C4-2B (cell line): ENCODE measurements around the gene PCAT7.
"Not testable (repeated sequence)": the region's sequence is repeated elsewhere in the genome, so short reads cannot be mapped to it uniquely, and the experiment has no call there.

ENCODE experiments used
- H3K27ac ChIP-seq: fragments of 450-650 bp; 2 replicates; pipeline ENCODE4 v1.5.1; 2017
- ZFX ChIP-seq: fragments of 450-650 bp; IDR thresholded peaks from 2 replicates; pipeline ENCODE4 v1.6.1; 2017
- TF ChIP-seq, protein P1 (sequence below): fragments of 450-650 bp; conservative IDR thresholded peaks from 2 replicates; pipeline ENCODE4 v1.5.1; 2017; ENCODE audit warnings: mild to moderate bottlenecking

The PCAT7 gene

DNA sequence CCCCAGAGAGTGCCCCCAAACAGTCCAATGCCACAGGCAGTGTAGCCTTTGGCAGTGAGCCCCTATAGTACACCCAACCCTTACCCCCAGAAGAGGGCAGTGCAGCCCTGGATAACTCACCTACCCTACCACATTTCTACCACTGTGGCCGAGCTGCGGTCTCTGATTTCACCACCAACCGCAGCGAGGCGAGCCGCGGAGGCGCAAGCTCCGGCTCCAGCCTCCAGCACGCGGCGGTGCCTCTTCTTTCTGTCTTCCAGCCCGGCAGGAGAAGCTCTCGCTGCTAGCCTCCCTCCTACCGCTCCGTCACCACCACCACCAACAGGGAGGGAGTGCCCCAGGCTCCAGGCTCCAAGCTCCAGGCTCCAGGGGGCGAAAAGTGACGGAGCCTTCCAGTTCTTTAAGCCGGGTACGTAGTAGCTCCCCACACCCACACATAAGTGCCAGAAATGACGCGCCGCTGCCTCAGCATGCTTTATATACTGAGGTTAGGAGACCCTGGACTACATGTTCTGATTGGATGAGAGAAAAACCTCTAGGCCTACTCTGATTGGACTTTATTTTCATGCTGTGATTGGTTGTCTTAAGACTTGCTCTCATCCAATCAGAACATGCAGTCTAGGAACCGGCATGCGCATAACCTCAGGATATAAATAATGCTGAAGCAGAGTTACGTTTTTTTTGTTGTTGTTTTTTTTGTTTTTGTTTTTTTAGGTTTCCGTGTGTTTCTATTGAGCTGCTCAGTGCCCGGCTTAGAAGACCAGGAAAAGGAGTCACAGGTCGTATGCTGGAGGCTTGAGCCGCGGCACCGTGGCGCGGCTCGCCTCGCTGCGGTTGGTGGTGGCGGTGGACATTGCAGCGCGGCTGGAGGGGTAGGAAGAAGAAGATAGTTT, at the start of gene PCAT7:
Gene PCAT7 (plus strand): TSS at position 645 of the 893 bp plus-strand sequence.
- TF ChIP-seq ZFX: no peak
- TF ChIP-seq, protein P1, sequence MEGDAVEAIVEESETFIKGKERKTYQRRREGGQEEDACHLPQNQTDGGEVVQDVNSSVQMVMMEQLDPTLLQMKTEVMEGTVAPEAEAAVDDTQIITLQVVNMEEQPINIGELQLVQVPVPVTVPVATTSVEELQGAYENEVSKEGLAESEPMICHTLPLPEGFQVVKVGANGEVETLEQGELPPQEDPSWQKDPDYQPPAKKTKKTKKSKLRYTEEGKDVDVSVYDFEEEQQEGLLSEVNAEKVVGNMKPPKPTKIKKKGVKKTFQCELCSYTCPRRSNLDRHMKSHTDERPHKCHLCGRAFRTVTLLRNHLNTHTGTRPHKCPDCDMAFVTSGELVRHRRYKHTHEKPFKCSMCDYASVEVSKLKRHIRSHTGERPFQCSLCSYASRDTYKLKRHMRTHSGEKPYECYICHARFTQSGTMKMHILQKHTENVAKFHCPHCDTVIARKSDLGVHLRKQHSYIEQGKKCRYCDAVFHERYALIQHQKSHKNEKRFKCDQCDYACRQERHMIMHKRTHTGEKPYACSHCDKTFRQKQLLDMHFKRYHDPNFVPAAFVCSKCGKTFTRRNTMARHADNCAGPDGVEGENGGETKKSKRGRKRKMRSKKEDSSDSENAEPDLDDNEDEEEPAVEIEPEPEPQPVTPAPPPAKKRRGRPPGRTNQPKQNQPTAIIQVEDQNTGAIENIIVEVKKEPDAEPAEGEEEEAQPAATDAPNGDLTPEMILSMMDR: peak; percentile 81

DNA sequence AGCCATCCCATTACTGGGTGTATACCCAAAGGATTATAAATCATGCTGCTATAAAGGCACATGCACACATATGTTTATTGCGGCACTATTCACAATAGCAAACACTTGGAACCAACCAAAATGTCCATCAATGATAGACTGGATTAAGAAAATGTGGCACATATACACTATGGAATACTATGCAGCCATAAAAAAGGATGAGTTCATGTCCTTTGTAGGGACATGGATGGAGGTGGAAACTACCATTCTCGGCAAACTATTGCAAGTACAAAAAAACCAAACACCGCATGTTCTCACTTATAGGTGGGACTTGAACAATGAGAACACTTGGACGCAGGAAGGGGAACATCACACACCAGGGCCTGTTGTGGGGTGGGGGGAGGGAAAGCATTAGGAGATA, 48.5 kb upstream of the PCAT7 start:
- not testable (repeated sequence) for H3K27ac ChIP-seq

More for the DNA sequence above, at the start of gene PCAT7:
- H3K27ac ChIP-seq: peak within 1 kb of the TSS; percentile 87

DNA sequence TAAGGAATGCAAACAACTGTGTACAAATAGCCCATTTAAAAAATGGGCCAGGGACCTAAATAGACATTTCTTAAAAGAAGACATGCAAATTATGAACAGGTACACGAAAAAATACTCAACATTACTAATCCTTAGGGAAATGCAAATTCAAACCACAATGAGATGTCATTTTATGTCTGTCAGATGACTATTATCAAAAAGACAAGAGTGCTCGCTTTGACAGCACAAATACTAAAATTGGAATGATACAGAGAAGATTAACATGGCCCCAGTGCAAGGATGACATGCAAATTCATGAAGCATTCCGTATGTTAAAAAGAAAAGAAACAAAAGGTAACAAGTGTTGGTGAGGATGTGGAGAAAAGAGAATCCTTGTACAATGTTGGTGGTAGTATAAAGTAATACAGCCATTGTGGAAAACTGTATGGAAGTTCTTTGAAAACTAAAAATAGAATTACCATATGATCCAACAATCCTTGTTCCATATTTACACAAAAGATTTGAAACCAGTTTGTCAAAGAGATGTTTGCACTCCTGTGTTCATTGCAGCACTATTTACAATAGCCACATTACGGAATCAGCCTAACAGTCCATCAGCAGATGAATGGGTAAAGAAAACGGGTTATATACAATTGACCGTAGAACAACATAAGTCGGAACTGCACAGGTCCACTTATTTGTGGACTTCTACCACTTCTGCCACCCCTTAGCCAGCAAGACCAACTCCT, 47.2 kb upstream of the PCAT7 start:
- TF ChIP-seq ZFX: no peak
- TF ChIP-seq, protein P1: no peak
- H3K27ac ChIP-seq: no peak overlapping the region

DNA sequence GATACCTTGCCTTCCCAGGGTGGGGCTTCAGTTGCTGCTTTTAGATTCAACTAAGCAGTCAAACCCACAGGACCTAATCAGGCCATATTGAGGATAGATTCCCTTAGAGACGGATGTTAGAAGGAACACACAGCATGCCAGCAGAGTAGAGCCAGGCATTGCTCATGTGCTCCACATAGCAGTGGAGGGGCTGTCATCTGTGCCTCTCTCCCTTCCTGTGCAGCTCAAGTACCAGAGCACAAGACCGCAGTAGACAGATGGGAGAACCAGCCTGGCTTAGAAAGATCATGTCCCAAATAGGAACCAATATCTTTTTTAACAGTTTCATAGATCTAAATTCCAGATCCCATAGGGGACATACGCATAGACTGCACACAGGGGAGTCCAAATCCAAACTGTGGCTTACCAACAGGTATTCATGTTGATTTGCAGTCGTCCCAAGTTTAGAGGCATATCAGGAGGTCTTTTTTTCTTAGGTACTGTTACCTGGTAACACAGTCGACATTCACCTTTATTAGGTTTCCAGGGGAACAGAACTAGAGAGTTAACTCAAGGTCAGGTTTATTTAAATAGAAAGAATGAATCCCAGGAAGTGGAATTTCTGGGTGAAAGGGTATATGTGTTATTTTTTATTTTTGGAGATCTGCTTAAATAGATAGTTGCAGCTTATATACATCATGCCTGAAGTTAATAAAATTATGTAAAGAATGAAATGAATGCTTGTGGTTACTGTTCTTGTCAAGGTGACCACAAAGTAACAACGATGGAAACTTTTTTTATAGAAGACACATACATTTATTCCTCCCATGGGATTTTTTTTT, 43.5 kb upstream of the PCAT7 start:
- H3K27ac ChIP-seq: no peak overlapping the region

DNA sequence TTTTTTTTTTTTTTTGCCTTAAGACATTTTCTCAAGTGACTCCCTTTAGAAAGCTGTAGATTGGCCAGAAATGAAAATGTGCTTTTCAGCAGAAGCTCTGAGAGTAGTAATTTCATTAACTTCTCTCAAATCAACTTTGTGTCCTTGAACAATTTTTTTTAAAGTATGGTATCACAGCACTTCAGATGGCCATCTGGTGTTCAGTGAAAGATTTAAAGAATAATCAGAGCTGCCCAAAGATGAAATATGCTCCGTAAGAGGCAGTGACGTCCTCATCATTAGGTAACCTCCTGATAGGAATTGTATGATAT, 43.0 kb upstream of the PCAT7 start:
- H3K27ac ChIP-seq: no peak overlapping the region
- TF ChIP-seq, protein P1: no peak
- TF ChIP-seq ZFX: no peak

More for the DNA sequence above, 43.5 kb upstream of the PCAT7 start:
- TF ChIP-seq ZFX: no peak
- TF ChIP-seq, protein P1: no peak

DNA sequence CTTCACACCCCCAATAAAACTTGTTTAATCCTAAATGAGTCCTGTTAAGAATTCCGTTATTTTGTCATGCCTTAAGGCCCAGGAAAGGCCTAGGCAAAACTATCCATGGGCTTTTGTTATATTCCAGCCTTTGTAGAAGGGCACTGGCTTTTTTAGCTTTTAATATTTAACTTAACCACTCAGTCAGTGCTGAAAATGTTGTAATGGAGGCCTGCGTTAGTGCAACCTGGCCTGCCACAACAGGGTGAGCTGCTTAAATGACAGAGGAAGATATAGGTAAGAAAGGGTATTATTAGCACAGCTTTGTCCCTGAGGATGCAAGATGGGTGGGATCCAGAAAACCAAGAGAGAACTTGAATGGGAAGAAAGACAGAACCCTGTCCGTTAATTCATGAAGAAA, 40.2 kb upstream of the PCAT7 start:
- TF ChIP-seq, protein P1: no peak
- no peak for TF ChIP-seq ZFX
- H3K27ac ChIP-seq: no peak overlapping the region

DNA sequence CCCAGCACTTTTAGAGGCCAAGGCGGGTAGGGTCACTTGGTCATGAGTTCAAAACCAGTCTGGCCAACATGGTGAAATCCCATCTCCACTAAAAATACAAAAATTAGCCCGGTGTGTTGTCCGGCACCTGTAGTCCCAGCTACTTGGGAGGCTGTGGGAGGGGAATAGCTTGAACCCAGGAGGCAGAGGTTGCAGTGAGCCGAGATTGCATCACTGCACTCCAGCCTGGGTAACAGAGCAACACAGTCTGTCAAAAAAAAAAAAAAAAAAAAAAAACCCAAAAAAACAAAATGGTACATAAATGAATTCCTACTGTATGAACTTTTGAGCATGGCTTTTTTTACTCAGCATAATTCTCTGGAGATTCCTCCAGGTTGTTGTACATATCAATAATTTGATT, 37.6 kb upstream of the PCAT7 start:
- TF ChIP-seq ZFX: no peak
- TF ChIP-seq, protein P1: no peak

More for the DNA sequence above, 37.6 kb upstream of the PCAT7 start:
- H3K27ac ChIP-seq: no peak overlapping the region
